ENCODE data around the gene KCNIP4. TPM values are rescaled to one million over a fixed set of nuclear protein-coding genes. Genes with fewer than 3 reads are reported as not detected.

The KCNIP4 gene
- total and polyA plus RNA-seq, 2 of the 8 experiments (the other 6 are each of a cell fraction or from before 2014, with no cell fraction given): 0.06 TPM; not detected in 1

DNA sequence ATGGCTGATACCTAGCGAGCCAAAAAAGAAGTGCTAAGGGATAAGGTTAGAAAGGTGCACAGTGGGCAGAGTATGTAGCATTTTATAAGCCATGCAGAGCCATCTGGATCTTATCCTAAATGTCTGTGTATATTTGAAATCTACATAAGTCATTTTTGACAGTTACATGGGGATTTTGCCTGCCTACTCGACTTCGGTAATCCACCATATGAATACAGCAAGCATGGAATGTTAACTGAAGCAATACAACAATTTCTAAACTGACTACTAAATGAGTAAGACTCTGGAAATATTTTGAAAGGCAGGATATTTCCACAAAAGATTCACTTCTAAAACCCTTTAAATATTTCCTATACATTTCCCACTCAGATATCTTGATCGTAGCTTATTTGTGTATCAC lies 122.5 kb downstream of the KCNIP4 start:
- Histone ChIP-seq H2BK5ac (ENCODE audit: low read depth, low read length) (no peak overlapping the region), H3K9me3 (ENCODE audit: insufficient read depth in 2 of 2, low read depth in 1 of 2, low read length in 1 of 2) (no peaks in the 10 kb centered on the region), H3K23me2 (ENCODE audit: low read depth, low read length) (no peaks in the 10 kb centered on the region), H4K20me1 (replicated peaks in 1 of 2; ENCODE audit: control insufficient read depth in 1 of 2, insufficient read depth in 2 of 2, low read length in 2 of 2) (no peaks in the 10 kb centered on the region), H3K9ac (replicated peaks in 1 of 4; ENCODE audit: extremely low read depth in 1 of 4, low read depth in 3 of 4, low read length in 3 of 4) (no peak overlapping the region), H3K56ac (replicated peaks; ENCODE audit: insufficient read length, low read depth, low read length) (no peak overlapping the region), H3K27me3 (replicated peaks in 1 of 4; ENCODE audit: control insufficient read depth in 3 of 4, extremely low read depth in 1 of 4, insufficient read depth in 3 of 4, low read length in 3 of 4) (peaks cover 0 to 2% (median 0%) of the 10 kb centered on the region in 4 experiments; a peak in 1 of 7 replicates), H3K14ac (ENCODE audit: insufficient read length) (no peak overlapping the region), H3K4me1 (replicated peaks in 1 of 4; ENCODE audit: control insufficient read depth in 3 of 4, insufficient read depth in 4 of 4, low read length in 3 of 4) (no peaks in the 10 kb centered on the region), H3K79me1 (ENCODE audit: low read depth, low read length) (no peaks in the 10 kb centered on the region), H2BK20ac (ENCODE audit: low read length) (no peak overlapping the region), H3K27ac (ENCODE audit: low read depth, low read length) (no peak overlapping the region), H3K36me3 (ENCODE audit: control insufficient read depth in 2 of 4, insufficient read depth in 4 of 4, low read length in 3 of 4) (no peaks in the 10 kb centered on the region), H3K4ac (replicated peaks; ENCODE audit: insufficient read length, low read depth, low read length) (no peak overlapping the region), H3K4me2 (ENCODE audit: insufficient read depth in 1 of 2, low read depth in 2 of 2, low read length in 2 of 2) (no peak overlapping the region), H2BK12ac (ENCODE audit: low read depth, low read length) (no peak overlapping the region), H2AK5ac (ENCODE audit: low read depth, low read length) (no peak overlapping the region), H3K4me3 (ENCODE audit: extremely low read depth in 1 of 4, insufficient read depth in 2 of 4, low read depth in 3 of 4, low read length in 4 of 4) (no peak overlapping the region), H3K18ac (ENCODE audit: extremely low read depth, low read length) (no peak overlapping the region), H2AFZ (ENCODE audit: low read length) (no peak overlapping the region), H3K23ac (ENCODE audit: insufficient read length) (no peak overlapping the region), H4K8ac (ENCODE audit: extremely low read depth, insufficient read depth, low read length) (no peak overlapping the region), H2BK15ac (ENCODE audit: low read length) (no peak overlapping the region), H4K91ac (replicated peaks; ENCODE audit: insufficient read length, low read length) (no peak overlapping the region), H4K5ac (ENCODE audit: insufficient read length, low read depth, low read length) (no peak overlapping the region), H2BK120ac (replicated peaks; ENCODE audit: low read depth, low read length) (no peak overlapping the region), H3K79me2 (ENCODE audit: control insufficient read depth in 1 of 2, insufficient read depth in 2 of 2, low read length in 2 of 2) (no peaks in the 10 kb centered on the region)
- no peak for DNase-seq (ENCODE audit: low read depth in 1 of 2, low spot score in 2 of 2)
- ChIA-PET POLR2A (ENCODE audit: partially characterized antibody) (no interaction called here), CTCF (ENCODE audit: partially characterized antibody) (no interaction called here)
- no peak for FAIRE-seq
- WGBS, 2 experiments (ENCODE audit: extremely low coverage in 1 of 2, insufficient coverage in 1 of 2, insufficient read length in 1 of 2, insufficient replicate concordance in 2 of 2, low coverage in 1 of 2, low lambda C conversion rate in 2 of 2, missing lambda C conversion rate in 1 of 2): 97% methylated on average over 4 of the region's 4 CpGs; no CpG with 5 or more reads in 1 of the 2 experiments
- TF ChIP-seq POU5F1 (IDR thresholded peaks at IDR 0.05; ENCODE audit: low read depth, low read length) (no peak), SP1 (IDR thresholded peaks at IDR 0.05; ENCODE audit: low read depth, low read length) (no peak), RAD21 (IDR thresholded peaks at IDR 0.05 in 1 of 2, conservative IDR thresholded peaks at IDR 0.05 in 1 of 2; ENCODE audit: low read depth in 2 of 2, low read length in 2 of 2) (no peak)

Data from H1 (cell line).